Lung microvascular endothelial cell (primary cell): ENCODE measurements around the gene PLG. TPM values are rescaled to one million over a fixed set of nuclear protein-coding genes. Genes with fewer than 3 reads are reported as not detected.
A peak's percentile ranks its signal among the peaks of the same experiment; 100 is the strongest.
"Not testable (repeated sequence)": the region's sequence is repeated elsewhere in the genome, so short reads cannot be mapped to it uniquely, and the experiment has no call there.

ENCODE experiments used
- DNase-seq, 2 donors: peaks; one replicate each; pipeline versions ENCODE4 v3.0.0 to v3.0.0-alpha.2; 2010; ENCODE audit warnings: low read depth in 2 of 2
- total RNA-seq: library from RNA; depleted of rRNA; stranded (reverse); fragments of >200 nt; gene quantifications from 2 replicates; pipeline ENCODE4 v1.2.1, GENCODE V29; 2014

The PLG gene
- total RNA-seq, 1 donor from 2014 or later: not detected

- DNase-seq: not testable (repeated sequence)
Observed at GRCh38 chr6:160704688-160705087, 2.6 kb downstream of the PLG start.

- DNase-seq: not testable (repeated sequence)
Observed at GRCh38 chr6:160708993-160709392, 6.9 kb downstream of the PLG start.

DNA sequence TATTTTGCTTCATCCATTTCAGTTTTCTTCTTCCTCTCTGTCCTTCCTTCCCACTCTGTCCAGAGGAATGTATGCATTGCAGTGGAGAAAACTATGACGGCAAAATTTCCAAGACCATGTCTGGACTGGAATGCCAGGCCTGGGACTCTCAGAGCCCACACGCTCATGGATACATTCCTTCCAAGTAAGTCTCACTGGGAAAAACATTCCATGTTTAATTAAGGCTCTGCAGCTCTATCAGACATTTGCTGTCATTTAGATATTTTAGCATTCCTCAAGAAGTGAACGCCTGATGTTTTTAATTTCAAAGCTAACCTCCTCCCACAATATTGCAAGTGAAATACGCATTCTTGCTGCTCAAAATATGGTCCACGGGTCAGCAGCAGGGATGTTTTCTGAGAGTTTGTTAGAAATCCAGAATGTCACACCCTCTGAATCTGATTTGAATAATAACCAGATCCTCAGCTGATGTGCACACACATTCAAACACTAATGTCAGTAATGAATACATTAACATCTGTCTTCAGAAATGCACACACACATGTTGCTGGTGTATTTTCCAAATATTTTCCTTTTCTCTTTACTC, 12.8 kb downstream of the PLG start:
- DNase-seq: no peak

DNA sequence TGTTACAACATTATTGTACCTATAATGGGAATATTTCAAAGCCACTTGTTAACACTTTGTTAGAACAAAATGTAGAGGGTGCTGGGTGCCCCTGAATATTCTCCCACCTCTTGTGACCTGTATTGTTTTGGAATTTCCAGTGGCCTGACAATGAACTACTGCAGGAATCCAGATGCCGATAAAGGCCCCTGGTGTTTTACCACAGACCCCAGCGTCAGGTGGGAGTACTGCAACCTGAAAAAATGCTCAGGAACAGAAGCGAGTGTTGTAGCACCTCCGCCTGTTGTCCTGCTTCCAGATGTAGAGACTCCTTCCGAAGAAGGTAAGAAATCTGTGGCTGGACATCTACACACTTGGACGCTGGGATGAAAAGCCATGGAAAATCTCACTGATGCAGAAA, 28.9 kb downstream of the PLG start:
- peak in 1 of 2 donors; percentile 0 for DNase-seq

GRCh38 chr6:160733050-160733646, 31.1 kb downstream of the PLG start:
- DNase-seq: peak; percentile 48 to 55

- no peak for DNase-seq
Observed at GRCh38 chr6:160734627-160735026, 32.6 kb downstream of the PLG start.

DNA sequence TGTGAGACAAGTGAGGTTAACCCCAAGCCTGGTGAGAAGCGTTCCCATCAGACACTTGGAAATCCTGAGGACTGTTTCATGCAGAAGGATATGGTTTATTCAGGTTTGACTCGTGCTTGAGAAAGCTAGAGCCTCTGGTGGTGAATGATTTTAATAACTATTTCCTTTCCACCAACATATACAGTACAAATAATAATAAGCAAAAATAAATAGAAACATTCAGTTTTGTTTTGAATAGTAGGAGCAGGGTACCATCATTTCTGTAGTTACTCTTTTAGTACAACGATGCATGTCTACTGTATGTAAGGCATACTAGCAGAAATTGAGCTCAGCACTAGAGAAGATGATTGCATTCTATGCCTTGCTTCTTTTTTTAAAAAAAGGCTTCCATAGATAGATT, 33.5 kb downstream of the PLG start:
- DNase-seq: no peak

DNA sequence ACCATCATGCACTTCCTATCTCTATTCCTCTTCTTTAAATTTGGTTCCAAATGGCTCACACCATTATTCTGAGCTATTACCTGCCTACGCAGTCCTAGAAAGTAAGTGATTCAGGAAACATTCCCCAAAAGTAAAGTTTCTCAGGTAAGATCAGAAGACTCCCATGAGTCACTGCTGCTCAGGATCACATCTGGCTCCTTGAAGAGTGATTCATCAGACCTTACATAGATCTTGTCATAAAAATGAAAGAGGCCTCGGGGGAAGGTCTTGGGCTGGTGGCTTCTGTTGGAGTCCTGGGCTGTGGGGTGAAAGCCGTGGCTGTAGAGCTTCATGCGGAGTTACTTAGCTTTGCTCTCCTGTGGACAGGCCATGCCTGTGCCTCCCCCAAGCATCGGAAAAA, 35.9 kb downstream of the PLG start:
- no peak for DNase-seq

DNA sequence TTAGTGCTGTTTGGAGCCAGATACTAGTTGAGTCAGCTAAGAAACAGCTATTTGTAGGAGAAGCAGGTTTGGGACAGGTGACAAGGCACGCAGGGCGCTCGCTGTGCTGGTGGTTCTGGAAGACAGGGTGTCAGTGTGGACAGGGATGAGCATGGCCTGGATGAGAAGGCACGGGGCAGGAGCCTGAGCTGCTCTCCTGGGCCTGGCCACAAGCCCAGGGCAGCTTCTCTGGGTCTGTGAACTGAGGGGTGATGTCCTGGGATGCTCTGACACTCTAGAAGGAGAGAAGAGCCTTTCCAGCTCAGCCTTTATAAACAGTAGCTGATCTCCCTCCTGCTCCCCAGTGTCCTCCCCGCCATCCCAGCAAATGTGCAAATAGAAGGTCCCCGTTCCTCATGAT, 37.9 kb downstream of the PLG start:
- DNase-seq: no peak

DNA sequence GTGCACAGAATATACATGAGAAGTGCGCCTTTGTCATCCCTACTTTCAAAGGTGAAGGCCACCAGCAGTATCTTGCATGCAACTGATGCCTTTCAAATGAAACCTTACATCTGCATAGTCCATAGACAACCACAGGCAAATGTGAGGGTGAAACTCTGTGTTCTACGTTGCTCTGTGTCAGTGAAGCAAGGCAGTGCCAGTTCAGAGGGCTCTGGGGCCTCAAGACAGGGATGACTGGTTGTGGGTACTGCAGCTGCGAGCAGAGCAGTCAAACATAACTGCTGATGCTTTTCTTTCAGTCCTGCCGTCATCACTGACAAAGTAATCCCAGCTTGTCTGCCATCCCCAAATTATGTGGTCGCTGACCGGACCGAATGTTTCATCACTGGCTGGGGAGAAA, 39.0 kb downstream of the PLG start:
- not testable (repeated sequence) for DNase-seq

DNA sequence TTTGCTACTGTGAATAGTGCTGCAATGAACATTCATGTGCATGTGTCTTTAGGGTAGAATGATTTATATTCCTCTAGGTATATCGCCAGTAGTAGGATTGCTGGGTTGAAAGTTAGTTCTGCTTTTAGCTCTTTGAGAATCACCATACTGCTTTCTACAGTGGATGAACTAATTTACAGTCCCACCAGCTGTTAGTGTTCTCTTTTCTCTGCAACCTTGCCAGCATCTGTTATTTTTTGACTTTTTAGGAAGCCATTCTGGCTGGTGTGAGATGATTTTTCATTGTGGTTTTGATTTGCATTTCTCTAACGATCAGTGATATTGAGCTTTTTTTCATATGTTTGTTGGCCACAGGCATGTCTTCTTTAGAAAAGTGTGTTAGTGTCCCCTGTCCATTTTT, 40.0 kb downstream of the PLG start:
- no peak for DNase-seq

- no peak for DNase-seq
Observed at GRCh38 chr6:160750276-160750689, 48.2 kb downstream of the PLG start.

GRCh38 chr6:160753211-160753610, 51.2 kb downstream of the PLG start:
- not testable (repeated sequence) for DNase-seq

- DNase-seq: no peak
Observed at GRCh38 chr6:160755165-160755564, 53.1 kb downstream of the PLG start.

GRCh38 chr6:160756021-160756420, 54.0 kb downstream of the PLG start:
- no peak for DNase-seq

DNA sequence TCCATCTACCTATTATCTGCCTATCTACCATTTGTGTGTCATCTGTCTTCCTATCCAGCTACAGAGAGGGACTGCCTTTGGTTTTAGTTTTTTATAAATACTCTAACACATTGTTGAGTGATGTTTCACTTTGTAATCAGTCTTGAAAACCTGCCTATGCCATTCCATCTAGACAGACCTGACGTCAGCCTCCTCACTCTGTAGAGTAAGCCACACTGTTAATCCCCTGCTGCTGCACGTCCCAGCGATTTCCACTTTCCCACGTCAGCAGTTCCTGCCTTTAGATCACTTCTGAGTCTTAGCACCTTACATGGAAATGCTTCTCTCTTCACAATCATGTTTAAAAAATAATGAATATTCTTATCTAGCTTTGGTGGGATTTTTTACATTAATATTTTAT, 54.8 kb downstream of the PLG start:
- no peak for DNase-seq

- no peak for DNase-seq
Observed at GRCh38 chr6:160764847-160765246, 62.8 kb downstream of the PLG start.

GRCh38 chr6:160765412-160765811, 63.4 kb downstream of the PLG start:
- DNase-seq: no peak

GRCh38 chr6:160766657-160766988, 64.6 kb downstream of the PLG start:
- DNase-seq: no peak

DNA sequence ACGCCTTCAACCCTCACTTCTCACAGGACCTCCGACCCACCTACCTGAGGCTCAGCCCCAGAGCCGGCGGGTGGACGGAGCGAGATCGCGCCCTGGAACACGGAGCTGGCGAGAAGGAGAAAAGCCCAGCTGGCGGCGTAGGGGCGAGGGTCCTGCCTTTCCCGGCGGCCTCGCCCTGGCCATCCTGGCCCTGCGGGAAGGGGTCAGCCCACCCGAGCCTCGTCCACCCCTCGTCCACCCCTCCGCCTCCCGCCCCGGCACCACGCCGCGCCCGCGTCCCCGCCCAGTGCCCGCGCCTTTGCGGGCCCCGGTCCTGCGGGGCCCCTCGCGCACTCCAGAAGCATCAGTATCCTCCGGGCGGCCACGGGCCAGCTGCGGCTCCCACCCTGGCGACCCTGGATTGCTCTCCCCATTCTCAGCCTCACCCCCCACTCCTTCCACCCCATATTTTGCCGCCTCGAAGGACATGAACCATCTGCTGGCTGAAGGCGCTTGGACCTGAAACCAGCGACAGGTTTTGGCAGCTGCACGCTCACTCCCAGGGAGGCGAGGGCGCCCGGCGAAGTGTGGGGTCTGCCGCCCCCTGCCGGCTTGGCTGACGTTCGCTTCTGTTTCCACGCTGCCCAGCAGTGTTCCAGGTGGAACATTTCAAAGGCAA, 65.1 kb downstream of the PLG start:
- DNase-seq: peak; percentile 43 to 56

GRCh38 chr6:160767647-160768019, 65.6 kb downstream of the PLG start:
- no peak for DNase-seq

GRCh38 chr6:160768101-160768500, 66.1 kb downstream of the PLG start:
- no peak for DNase-seq

DNA sequence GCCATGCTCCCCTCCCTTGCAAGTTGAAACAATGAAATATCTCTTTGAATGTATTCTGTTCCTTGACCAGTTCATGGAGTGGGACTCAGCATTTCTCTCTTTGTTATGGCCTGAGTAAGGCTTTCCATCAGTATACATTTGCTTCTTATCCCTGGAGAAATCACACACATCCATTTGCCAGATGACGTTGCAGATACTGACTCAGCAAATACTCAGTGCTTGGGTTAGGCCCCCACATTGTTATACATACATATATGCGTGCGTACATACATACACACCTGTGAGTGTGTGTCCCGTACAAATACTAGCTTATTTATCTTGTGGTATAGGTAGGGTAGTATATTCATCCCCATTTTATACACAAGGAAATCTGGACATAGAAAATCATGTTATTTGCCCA, 72.4 kb downstream of the PLG start:
- DNase-seq: no peak
